Stimulated activated naive CD8-positive, alpha-beta T cell treated with anti-CD3 and anti-CD28 coated beads, Interleukin-15, Interleukin-2, amounts not matched to agents 100 ng/mL and 50 ng/mL, for 24 hours (primary cell): ENCODE results near the gene ALOX15.
"Not testable (repeated sequence)": the region's sequence is repeated elsewhere in the genome, so short reads cannot be mapped to it uniquely, and the experiment has no call there.

ENCODE experiments used
- H3K27ac Mint-ChIP-seq: one replicate; pipeline ENCODE4 v1.8.0; 2021; ENCODE audit warnings: mild to moderate bottlenecking, mixed read lengths
- H3K27me3 Mint-ChIP-seq: one replicate; pipeline ENCODE4 v1.8.0; 2021; ENCODE audit warnings: mixed read lengths
- H3K36me3 Mint-ChIP-seq: one replicate; pipeline ENCODE4 v1.8.0; 2021; ENCODE audit warnings: low read depth, mixed read lengths
- H3K4me1 Mint-ChIP-seq: one replicate; pipeline ENCODE4 v1.8.0; 2021; ENCODE audit warnings: low read depth, mixed read lengths
- H3K4me3 Mint-ChIP-seq: one replicate; pipeline ENCODE4 v1.8.0; 2021; ENCODE audit warnings: mild to moderate bottlenecking, mixed read lengths
- H3K9me3 Mint-ChIP-seq: one replicate; pipeline ENCODE4 v1.8.0; 2021; ENCODE audit warnings: mixed read lengths

ALOX15 gene

GRCh38 chr17:4597975-4598374 is 43.5 kb downstream of the ALOX15 start:
- H3K36me3 Mint-ChIP-seq, result no peaks in the 10 kb centered on the region
- H3K27ac Mint-ChIP-seq, result no peak overlapping the region
- H3K27me3 Mint-ChIP-seq, result no peaks in the 10 kb centered on the region
- H3K4me3 Mint-ChIP-seq, result no peak overlapping the region
- H3K9me3 Mint-ChIP-seq, result no peaks in the 10 kb centered on the region
- peaks cover 4% of the 10 kb centered on the region for H3K4me1 Mint-ChIP-seq

GRCh38 chr17:4596636-4597380 is 44.7 kb downstream of the ALOX15 start:
- Mint-ChIP-seq H3K27ac (no peak overlapping the region), H3K4me3 (no peak overlapping the region), H3K9me3 (no peaks in the 10 kb centered on the region), H3K4me1 (peaks cover 4% of the 10 kb centered on the region), H3K36me3 (no peaks in the 10 kb centered on the region), H3K27me3 (no peaks in the 10 kb centered on the region)

DNA sequence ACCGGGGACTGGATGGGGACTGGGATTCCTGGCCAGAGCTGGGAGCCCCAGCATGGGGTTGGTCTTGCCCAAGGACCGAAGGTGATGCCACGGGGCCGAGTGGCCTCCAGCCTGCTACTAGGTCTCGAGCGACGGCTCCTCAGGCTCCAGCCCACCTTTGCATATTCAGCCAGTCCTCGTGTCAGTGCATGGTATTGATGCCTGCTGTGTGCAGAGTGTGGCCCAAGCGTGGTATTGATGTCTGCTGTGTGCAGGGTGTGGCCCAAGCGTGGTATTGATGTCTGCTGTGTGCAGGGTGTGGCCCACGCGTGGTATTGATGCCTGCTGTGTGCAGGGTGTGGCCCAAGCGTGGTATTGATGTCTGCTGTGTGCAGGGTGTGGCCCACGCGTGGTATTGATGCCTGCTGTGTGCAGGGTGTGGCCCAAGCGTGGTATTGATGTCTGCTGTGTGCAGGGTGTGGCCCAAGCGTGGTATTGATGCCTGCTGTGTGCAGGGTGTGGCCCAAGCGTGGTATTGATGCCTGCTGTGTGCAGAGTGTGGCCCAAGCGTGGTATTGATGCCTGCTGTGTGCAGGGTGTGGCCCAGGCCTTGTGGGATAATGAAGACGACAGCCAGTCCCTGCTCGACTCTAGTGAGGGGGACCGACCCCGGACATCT is 45.7 kb downstream of the ALOX15 start:
- not testable (repeated sequence) for H3K27ac Mint-ChIP-seq, H3K36me3 Mint-ChIP-seq, H3K4me3 Mint-ChIP-seq, H3K4me1 Mint-ChIP-seq, H3K9me3 Mint-ChIP-seq, H3K27me3 Mint-ChIP-seq

- Mint-ChIP-seq H3K36me3 (no peaks in the 10 kb centered on the region), H3K27ac (no peak overlapping the region), H3K4me3 (no peak overlapping the region), H3K4me1 (peaks cover 4% of the 10 kb centered on the region), H3K9me3 (no peaks in the 10 kb centered on the region), H3K27me3 (no peaks in the 10 kb centered on the region)
These were observed 46.4 kb downstream of the ALOX15 start for GRCh38 chr17:4594931-4595684.

GRCh38 chr17:4594406-4594805 is 47.1 kb downstream of the ALOX15 start:
- Mint-ChIP-seq H3K9me3 (no peaks in the 10 kb centered on the region), H3K4me3 (no peak overlapping the region), H3K27me3 (no peaks in the 10 kb centered on the region), H3K27ac (no peak overlapping the region), H3K36me3 (no peaks in the 10 kb centered on the region), H3K4me1 (peaks cover 4% of the 10 kb centered on the region)

DNA sequence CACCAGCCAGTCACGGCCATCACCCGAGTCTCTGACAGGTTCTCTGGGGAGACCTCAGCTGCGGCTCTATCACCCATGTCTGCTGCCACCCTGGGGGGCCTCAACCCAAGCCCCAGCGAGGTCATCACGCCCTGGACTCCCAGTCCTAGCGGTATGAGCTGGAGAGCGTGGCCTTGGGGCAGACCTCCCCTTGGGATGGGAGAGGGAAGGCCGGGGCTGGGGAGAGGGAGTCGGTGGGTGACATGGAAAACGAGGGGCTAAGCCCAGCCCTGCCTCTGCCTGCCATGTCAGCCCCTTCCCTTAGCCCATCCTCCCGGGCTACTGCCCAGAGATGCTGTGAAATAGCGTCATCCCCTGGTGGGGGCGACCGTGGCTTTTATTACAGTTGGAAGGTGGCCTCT is 48.5 kb downstream of the ALOX15 start:
- H3K27ac Mint-ChIP-seq, result no peak overlapping the region
- H3K27me3 Mint-ChIP-seq, result no peaks in the 10 kb centered on the region
- H3K4me1 Mint-ChIP-seq, result peaks cover 4% of the 10 kb centered on the region
- H3K4me3 Mint-ChIP-seq, result no peak overlapping the region
- H3K9me3 Mint-ChIP-seq, result no peaks in the 10 kb centered on the region
- no peaks in the 10 kb centered on the region for H3K36me3 Mint-ChIP-seq

DNA sequence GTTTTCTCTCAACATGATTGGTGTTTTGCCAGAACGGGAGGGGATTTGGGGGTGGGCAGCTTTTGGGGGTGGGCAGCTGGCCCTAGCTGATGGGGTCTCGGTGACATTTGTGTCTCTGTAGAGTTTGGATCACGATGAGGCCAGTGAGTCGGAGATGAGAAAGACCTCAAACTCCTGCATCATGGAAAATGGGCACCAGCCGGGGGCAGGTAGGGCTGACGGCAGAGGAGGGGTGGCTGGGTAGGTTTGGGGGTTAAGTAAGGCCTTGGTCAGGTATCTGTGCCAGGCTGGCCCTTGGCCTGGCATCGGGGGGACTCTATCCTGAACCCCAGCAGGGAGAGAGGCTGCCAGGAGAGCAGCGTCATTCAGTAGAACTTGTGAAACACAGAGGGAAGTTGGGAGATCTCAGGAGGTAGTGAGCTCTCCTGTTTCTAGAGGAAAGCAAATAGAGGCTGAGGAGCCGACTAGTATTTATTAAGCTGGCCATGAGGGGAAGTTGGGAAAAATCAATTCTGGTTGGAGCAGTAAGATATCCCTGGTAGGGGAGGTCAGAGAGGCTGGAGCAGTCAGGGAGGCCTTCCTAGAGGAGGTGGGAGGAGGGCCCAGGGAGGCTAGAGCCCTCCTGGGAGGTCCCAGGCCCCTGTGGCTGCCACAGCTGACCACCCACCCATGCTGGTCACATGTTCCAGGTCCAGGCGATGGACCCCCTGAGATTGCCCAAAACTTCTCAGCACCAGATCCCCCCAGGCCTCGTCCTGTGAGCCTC is 49.1 kb downstream of the ALOX15 start:
- H3K27ac Mint-ChIP-seq, result no peak overlapping the region
- H3K36me3 Mint-ChIP-seq, result no peaks in the 10 kb centered on the region
- no peak overlapping the region for H3K4me3 Mint-ChIP-seq
- peaks cover 4% of the 10 kb centered on the region for H3K4me1 Mint-ChIP-seq
- no peaks in the 10 kb centered on the region for H3K27me3 Mint-ChIP-seq
- no peaks in the 10 kb centered on the region for H3K9me3 Mint-ChIP-seq

DNA sequence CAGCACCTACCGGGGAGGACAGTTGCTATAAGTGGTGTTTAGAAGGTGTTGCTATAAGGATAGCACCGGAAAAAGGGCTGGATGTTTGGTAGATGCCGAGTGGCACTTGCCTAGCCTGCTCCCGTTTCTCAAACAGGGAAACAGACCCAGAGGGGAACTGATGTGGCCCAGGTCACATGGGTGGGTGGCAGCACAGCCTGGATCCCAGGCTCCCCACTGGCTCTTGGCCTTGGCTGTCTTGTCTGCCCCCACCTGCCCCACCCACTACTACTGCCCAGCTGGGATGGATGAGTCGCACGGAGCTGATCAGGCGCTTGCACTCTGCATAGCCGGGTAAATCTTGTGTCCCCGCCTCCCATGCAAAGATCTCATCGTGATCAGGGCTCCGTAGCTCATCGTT is 49.9 kb downstream of the ALOX15 start:
- H3K4me1 Mint-ChIP-seq, result peaks cover 4% of the 10 kb centered on the region
- no peaks in the 10 kb centered on the region for H3K36me3 Mint-ChIP-seq
- peaks cover under 1% of the 10 kb centered on the region for H3K27me3 Mint-ChIP-seq
- H3K9me3 Mint-ChIP-seq, result no peaks in the 10 kb centered on the region
- no peak overlapping the region for H3K4me3 Mint-ChIP-seq
- H3K27ac Mint-ChIP-seq, result no peak overlapping the region

GRCh38 chr17:4590981-4591453 is 50.5 kb downstream of the ALOX15 start:
- H3K4me1 Mint-ChIP-seq, result peaks cover 4% of the 10 kb centered on the region
- H3K36me3 Mint-ChIP-seq, result no peaks in the 10 kb centered on the region
- no peak overlapping the region for H3K27ac Mint-ChIP-seq
- H3K27me3 Mint-ChIP-seq, result peaks cover 5% of the 10 kb centered on the region
- H3K9me3 Mint-ChIP-seq, result no peaks in the 10 kb centered on the region
- no peak overlapping the region for H3K4me3 Mint-ChIP-seq

DNA sequence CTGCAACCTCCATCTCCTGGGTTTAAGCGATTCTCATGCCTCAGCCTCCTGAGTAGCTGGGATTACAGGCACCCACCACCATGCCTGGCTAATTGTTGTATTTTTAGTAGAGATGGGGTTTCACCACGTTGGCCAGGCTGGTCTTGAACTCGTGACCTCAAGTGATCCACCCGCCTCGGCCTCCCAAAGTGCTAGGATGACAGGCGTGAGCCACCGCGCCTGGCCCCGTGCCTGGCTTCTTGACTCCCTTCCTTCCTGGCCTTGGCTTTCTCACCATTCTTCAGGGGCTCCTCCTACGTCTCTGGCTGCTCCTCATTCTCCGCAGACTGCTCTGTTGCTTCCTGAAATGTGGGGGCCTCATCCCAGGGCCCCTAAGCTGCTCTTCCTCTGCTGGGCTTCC is 51.4 kb downstream of the ALOX15 start:
- not testable (repeated sequence) for H3K27ac Mint-ChIP-seq, H3K36me3 Mint-ChIP-seq
- H3K27me3 Mint-ChIP-seq, result peaks cover 12% of the 10 kb centered on the region

DNA sequence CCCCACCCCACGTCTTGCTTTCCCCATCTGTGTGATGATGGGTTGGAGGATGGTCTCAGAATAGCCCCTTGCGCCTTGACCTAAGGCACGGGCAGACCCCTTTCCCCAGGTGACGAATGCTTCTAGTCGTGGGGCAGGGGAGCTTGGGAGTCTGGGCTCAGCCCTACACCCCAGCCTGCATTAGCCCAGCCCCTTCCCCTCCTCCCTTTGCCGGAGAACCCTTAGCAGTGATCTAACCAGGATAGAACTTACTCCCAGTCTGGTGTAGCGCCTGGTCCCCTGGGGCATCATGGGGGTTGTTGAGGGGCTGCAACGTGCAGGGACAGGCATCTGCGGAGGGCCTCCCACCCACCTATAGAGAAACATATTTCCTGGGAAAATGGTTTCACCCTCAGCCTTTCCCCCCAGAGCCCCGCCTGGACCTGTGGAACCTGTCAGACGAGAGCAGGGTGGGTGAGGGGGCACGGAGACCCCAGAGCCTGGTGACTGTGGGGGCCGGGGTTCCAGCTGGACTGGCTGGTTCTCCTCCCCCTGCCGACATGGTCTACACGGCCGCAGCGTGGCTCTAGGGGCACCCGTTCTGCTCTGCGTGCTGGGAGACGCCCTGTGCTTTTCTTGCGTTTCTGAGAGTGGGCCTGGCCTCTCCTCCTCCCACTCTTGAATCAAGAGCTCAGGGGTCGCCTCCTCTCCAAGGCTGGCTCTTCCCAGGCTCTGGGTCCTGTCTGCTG is 52.4 kb downstream of the ALOX15 start:
- Mint-ChIP-seq H3K4me1 (peaks cover 2% of the 10 kb centered on the region), H3K4me3 (no peak overlapping the region), H3K9me3 (no peaks in the 10 kb centered on the region), H3K27me3 (peaks cover 13% of the 10 kb centered on the region), H3K27ac (no peak overlapping the region), H3K36me3 (no peaks in the 10 kb centered on the region)

More for the DNA sequence above, 51.4 kb downstream of the ALOX15 start:
- H3K9me3 Mint-ChIP-seq, H3K4me3 Mint-ChIP-seq, H3K4me1 Mint-ChIP-seq: not testable (repeated sequence)

DNA sequence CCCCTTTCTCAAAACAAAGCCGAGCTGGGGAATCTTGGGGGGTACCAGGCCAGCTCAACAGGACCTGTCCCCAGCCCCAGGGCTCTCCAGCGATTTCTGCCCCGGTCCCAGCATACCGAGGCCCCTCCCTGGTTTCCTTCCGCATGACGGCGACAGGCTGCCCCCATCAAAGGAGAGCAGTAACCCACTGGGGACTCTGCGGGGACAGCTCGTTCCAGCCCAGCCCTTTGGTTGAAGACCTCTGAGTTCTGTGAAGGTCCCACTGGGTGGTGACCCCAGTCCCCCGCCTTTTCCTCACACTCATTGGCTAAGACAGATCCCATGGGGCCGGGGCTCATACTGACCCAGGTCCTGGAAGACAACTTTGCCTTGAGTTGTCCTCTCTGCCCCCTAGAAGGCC is 53.1 kb downstream of the ALOX15 start:
- Mint-ChIP-seq H3K27me3 (peaks cover 19% of the 10 kb centered on the region), H3K27ac (no peak overlapping the region), H3K4me3 (no peak overlapping the region), H3K9me3 (no peaks in the 10 kb centered on the region), H3K36me3 (no peaks in the 10 kb centered on the region), H3K4me1 (peaks cover 6% of the 10 kb centered on the region)

- H3K36me3 Mint-ChIP-seq, result no peaks in the 10 kb centered on the region
- H3K27me3 Mint-ChIP-seq, result peaks cover 25% of the 10 kb centered on the region
- peaks cover 6% of the 10 kb centered on the region for H3K4me1 Mint-ChIP-seq
- no peak overlapping the region for H3K4me3 Mint-ChIP-seq
- no peaks in the 10 kb centered on the region for H3K9me3 Mint-ChIP-seq
- no peak overlapping the region for H3K27ac Mint-ChIP-seq
These were observed 53.7 kb downstream of the ALOX15 start for GRCh38 chr17:4587803-4588202.

GRCh38 chr17:4587195-4587594 is 54.3 kb downstream of the ALOX15 start:
- Mint-ChIP-seq H3K27ac (no peak overlapping the region), H3K9me3 (no peaks in the 10 kb centered on the region), H3K27me3 (peaks cover 31% of the 10 kb centered on the region), H3K4me1 (peaks cover 6% of the 10 kb centered on the region), H3K4me3 (no peak overlapping the region), H3K36me3 (no peaks in the 10 kb centered on the region)
